RWPE2 (cell line): ENCODE data around the gene RPTOR.
A peak's percentile ranks its signal among the peaks of the same experiment; 100 is the strongest.

Experiments used
- ATAC-seq: fragments of 200-7000 bp; cut with Tn5 transposase; 3 replicates; pipeline ENCODE4 v1.9.1; 2021; ENCODE audit warnings: low read depth
- DNase-seq: peaks from one replicate; pipeline ENCODE4 v3.0.0-alpha.2; 2020; ENCODE audit warnings: low spot score
- H3K27ac ChIP-seq: fragments of 450-650 bp; 2 replicates; pipeline ENCODE4 v1.5.1; 2017; ENCODE audit warnings: mild to moderate bottlenecking; ENCODE audit not compliant: poor library complexity, severe bottlenecking
- H3K27me3 ChIP-seq: fragments of 250-450 bp; sonication (Bioruptor Pico); 2 replicates; pipeline ENCODE4 v1.5.1; 2021; ENCODE audit warnings: mild to moderate bottlenecking, moderate library complexity; ENCODE audit not compliant: insufficient read depth, poor library complexity, severe bottlenecking
- H3K36me3 ChIP-seq: fragments of 250-450 bp; sonication (Bioruptor Pico); 2 replicates; pipeline ENCODE4 v1.5.1; 2020; ENCODE audit warnings: low read depth, mild to moderate bottlenecking, moderate library complexity
- H3K4me1 ChIP-seq: fragments of 250-450 bp; sonication (Bioruptor Pico); 2 replicates; pipeline ENCODE4 v1.5.1; 2021; ENCODE audit warnings: mild to moderate bottlenecking, moderate library complexity; ENCODE audit not compliant: insufficient read depth, poor library complexity, severe bottlenecking
- H3K4me3 ChIP-seq: fragments of 250-450 bp; sonication (Bioruptor Pico); 2 replicates; pipeline ENCODE4 v1.5.1; 2021; ENCODE audit warnings: mild to moderate bottlenecking, moderate library complexity; ENCODE audit not compliant: severe bottlenecking
- H3K9me3 ChIP-seq: fragments of 250-450 bp; sonication (Bioruptor Pico); 2 replicates; pipeline ENCODE4 v1.5.1; 2021; ENCODE audit warnings: mild to moderate bottlenecking, moderate library complexity; ENCODE audit not compliant: severe bottlenecking
- TF ChIP-seq, protein P1 (sequence below): fragments of 450-650 bp; IDR thresholded peaks from one replicate; pipeline ENCODE4 v1.5.1; 2017; ENCODE audit warnings: mild to moderate bottlenecking, moderate library complexity; ENCODE audit not compliant: poor library complexity, severe bottlenecking

Gene RPTOR

DNA sequence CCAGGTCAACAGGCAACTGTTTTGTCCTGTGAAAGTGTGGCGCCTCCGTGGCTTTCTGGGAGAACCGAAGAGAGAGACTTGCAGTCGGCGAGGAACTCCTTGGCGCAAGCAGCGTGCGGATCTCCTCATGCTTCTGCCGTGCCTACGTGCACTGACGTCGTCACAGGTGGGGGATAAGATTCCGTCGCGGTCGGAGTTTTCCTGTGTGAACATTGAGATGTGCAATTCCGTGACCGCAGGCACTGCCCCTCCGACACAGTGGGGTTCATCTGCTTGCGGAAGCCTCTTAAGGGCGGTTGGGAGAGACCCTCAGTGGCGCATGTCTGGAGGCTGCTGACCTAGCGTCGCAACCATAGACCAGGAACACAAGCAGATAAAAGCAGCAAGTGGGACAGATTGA is 234.7 kb downstream of the RPTOR start:
- Histone ChIP-seq H3K27ac (no peak overlapping the region), H3K4me1 (peaks cover 19% of the 10 kb centered on the region), H3K4me3 (no peak overlapping the region), H3K36me3 (peaks cover 6% of the 10 kb centered on the region), H3K9me3 (no peaks in the 10 kb centered on the region), H3K27me3 (no peaks in the 10 kb centered on the region)
- ATAC-seq: no peak
- TF ChIP-seq, protein P1, sequence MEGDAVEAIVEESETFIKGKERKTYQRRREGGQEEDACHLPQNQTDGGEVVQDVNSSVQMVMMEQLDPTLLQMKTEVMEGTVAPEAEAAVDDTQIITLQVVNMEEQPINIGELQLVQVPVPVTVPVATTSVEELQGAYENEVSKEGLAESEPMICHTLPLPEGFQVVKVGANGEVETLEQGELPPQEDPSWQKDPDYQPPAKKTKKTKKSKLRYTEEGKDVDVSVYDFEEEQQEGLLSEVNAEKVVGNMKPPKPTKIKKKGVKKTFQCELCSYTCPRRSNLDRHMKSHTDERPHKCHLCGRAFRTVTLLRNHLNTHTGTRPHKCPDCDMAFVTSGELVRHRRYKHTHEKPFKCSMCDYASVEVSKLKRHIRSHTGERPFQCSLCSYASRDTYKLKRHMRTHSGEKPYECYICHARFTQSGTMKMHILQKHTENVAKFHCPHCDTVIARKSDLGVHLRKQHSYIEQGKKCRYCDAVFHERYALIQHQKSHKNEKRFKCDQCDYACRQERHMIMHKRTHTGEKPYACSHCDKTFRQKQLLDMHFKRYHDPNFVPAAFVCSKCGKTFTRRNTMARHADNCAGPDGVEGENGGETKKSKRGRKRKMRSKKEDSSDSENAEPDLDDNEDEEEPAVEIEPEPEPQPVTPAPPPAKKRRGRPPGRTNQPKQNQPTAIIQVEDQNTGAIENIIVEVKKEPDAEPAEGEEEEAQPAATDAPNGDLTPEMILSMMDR: no peak
- DNase-seq: no peak

DNA sequence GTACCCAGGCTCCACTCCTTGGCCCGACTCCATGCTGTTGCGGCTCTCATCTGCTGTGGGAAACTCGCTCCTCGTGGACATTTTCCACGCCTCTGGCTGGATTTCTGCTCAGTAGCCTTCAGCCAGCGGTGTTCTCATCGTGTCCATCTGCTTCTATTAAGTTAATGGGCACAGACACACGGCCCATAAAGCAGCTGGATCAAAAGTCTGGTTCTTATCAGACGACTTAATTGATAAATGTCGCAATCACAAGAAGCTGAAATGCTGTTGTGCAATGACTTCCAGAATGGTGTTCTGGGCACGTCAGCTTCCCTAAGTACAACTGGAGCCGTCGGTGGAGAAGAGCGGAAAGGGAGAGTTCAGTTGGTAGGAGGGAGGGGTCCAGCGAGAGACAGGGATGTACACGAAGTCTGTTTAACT is 235.3 kb downstream of the RPTOR start:
- peaks cover 19% of the 10 kb centered on the region for H3K4me1 ChIP-seq
- TF ChIP-seq, protein P1: no peak
- no peak for ATAC-seq
- no peak for DNase-seq
- H3K27me3 ChIP-seq: no peaks in the 10 kb centered on the region
- peaks cover 6% of the 10 kb centered on the region for H3K36me3 ChIP-seq
- no peak overlapping the region for H3K27ac ChIP-seq
- H3K9me3 ChIP-seq: no peaks in the 10 kb centered on the region
- no peak overlapping the region for H3K4me3 ChIP-seq

DNA sequence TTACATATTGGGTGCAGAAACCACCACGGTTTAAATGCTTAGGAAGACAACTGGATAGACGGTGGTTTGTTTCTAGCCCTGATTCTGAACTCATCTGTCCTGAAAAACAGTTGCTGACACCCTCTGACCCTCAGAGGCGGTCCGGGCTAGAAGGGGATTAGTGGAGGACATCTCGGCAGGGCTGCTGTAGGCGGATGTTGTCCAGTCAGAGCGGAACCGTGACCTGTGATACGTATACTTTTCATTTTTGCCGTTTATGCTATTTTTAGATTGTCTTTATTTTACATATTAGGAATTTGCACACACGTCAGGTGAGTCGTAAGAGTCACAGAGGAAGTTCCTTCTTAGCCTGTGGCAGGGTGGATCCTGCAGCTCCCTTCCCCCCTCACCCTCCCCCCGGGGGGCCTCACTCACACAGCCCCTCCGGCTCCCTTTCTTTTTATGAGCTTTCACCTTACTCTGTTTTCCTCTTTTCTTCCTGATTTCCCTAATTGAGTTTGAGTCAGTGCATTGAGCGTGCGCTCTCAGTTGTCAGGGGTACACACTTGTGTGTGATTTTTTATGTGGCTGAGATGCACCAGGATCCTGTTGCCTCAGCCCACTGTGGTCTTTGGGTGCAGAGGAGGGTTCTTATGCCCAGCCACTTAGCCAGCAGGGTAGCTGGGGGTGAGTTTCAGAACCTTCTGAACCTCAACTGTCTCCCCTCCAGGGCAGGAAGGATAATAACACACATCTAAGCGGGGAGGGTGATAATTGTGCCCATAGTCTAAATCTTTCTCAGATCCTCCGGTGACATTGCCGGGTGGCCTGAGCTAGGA is 236.0 kb downstream of the RPTOR start:
- DNase-seq: no peak
- no peaks in the 10 kb centered on the region for H3K9me3 ChIP-seq
- peaks cover 19% of the 10 kb centered on the region for H3K4me1 ChIP-seq
- H3K27me3 ChIP-seq: no peaks in the 10 kb centered on the region
- H3K4me3 ChIP-seq: no peak overlapping the region
- peaks cover 6% of the 10 kb centered on the region for H3K36me3 ChIP-seq
- TF ChIP-seq, protein P1: no peak
- no peak for ATAC-seq
- H3K27ac ChIP-seq: no peak overlapping the region

DNA sequence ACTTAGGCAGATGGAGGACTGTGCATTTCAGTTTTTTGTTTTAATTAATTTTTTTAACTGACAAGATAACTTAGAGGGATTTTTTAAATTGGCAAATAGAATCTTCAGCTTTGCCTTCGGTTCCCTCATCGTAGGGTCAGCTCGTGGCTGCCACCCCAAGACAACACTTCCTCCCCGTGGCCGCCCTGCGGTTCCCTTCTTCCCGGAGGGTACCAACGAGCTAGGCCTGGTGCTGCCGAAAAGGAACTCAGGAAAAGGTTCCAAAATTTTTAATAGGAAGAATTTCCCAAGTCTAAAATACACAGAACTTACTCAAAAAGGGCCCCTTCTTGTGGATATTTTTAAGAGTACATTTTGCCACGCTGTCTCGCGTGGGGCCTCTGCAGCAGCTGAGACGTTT is 236.6 kb downstream of the RPTOR start:
- ATAC-seq (no peak), DNase-seq (no peak)
- Histone ChIP-seq H3K9me3 (no peaks in the 10 kb centered on the region), H3K36me3 (peaks cover 6% of the 10 kb centered on the region), H3K27me3 (no peaks in the 10 kb centered on the region), H3K4me3 (no peak overlapping the region), H3K4me1 (peaks cover 19% of the 10 kb centered on the region), H3K27ac (no peak overlapping the region)
- TF ChIP-seq, protein P1: no peak

DNA sequence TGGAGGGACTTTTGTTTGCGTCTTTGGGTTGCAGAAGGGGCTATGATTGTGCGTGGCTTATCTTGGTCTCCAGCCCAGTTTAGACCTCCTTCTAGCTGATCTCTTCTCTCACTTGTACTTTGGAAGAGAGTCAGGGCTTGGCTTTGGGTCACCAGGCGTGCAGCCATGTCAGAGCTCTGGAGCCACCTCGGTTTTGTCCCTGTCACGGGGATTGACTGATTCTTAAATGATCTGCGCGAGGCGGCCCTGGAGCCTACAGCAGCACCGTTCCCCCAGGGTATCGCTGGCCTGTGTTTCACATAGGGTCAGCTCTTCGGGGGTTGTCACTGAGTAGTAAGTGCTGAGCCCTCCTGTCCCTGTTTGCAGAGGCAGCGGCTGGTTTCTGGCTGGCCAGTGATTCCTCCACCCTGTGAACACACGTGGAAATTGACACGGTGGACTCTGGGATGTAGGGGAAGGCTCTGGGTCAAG is 237.2 kb downstream of the RPTOR start:
- Histone ChIP-seq H3K27me3 (no peaks in the 10 kb centered on the region), H3K36me3 (peaks cover under 1% of the 10 kb centered on the region), H3K4me1 (peaks cover 19% of the 10 kb centered on the region), H3K4me3 (no peak overlapping the region), H3K9me3 (no peaks in the 10 kb centered on the region), H3K27ac (no peak overlapping the region)
- DNase-seq (peak; percentile 49), ATAC-seq (no peak)
- TF ChIP-seq, protein P1: no peak
